ENCODE data around the gene KLK11.

- TF ChIP-seq TAF1 (IDR thresholded peaks at IDR 0.05; ENCODE audit: low read depth, low read length) (no peak), POLR2AphosphoS5 (IDR thresholded peaks at IDR 0.05; ENCODE audit: low read depth, low read length) (no peak), POLR2A (IDR thresholded peaks at IDR 0.05; ENCODE audit: low read depth, low read length) (no peak), SPI1 (IDR thresholded peaks at IDR 0.05; ENCODE audit: low read depth, low read length) (no peak)
Measured at GRCh38 chr19:51031220-51031879, 4.9 kb upstream of the KLK11 start.
